GM12891 (cell line): ENCODE measurements around the gene SUPT16H.
A peak's percentile ranks its signal among the peaks of the same experiment; 100 is the strongest.
"Not testable (repeated sequence)": the region's sequence is repeated elsewhere in the genome, so short reads cannot be mapped to it uniquely, and the experiment has no call there.

ENCODE experiments used
- DNase-seq: peaks from one replicate; pipeline ENCODE4 v3.0.0; 2011; ENCODE audit warnings: low spot score; ENCODE audit not compliant: insufficient read length
- FAIRE-seq: peaks from 2 replicates; lab custom pipeline; 2011; peaks lifted over from hg19 to GRCh38; lab: Jason Lieb, UNC
- PAX5 ChIP-seq: IDR thresholded peaks from 2 replicates; pipeline ENCODE4 v1.6.1; 2011; ENCODE audit warnings: low read length, moderate library complexity, mild to moderate bottlenecking; ENCODE audit not compliant: insufficient read depth, severe bottlenecking
- POLR2A ChIP-seq: IDR thresholded peaks from 2 replicates; pipeline ENCODE4 v1.6.1; 2011; ENCODE audit warnings: low read depth, low read length, control low read depth
- POLR2AphosphoS5 ChIP-seq: IDR thresholded peaks from 2 replicates; pipeline ENCODE4 v1.6.1; 2011; ENCODE audit warnings: low read depth, low read length, control low read depth
- POU2F2 ChIP-seq: IDR thresholded peaks from 2 replicates; pipeline ENCODE4 v1.6.1; 2011; ENCODE audit warnings: low read depth, mild to moderate bottlenecking, control low read depth, low read length, moderate library complexity
- SPI1 ChIP-seq: IDR thresholded peaks from 2 replicates; pipeline ENCODE4 v1.6.1; 2011; ENCODE audit warnings: low read depth, low read length, control low read depth
- TAF1 ChIP-seq: IDR thresholded peaks from 2 replicates; pipeline ENCODE4 v1.6.1; 2011; ENCODE audit warnings: low read depth, low read length, control low read depth

Gene SUPT16H

GRCh38 chr14:21398901-21399300 is 15.1 kb upstream of the SUPT16H start:
- TF ChIP-seq POLR2AphosphoS5 (no peak), TAF1 (no peak), POU2F2 (no peak), SPI1 (no peak), PAX5 (no peak), POLR2A (no peak)
- no peak for DNase-seq
- FAIRE-seq = no peak

- FAIRE-seq = no peak
- no peak for DNase-seq
- no peak for TF ChIP-seq POLR2AphosphoS5
- TF ChIP-seq TAF1 = no peak
Measured at GRCh38 chr14:21395450-21395849, 11.6 kb upstream of the SUPT16H start.

- DNase-seq (peak; percentile 12), FAIRE-seq (peak; percentile 63)
- TF ChIP-seq POLR2AphosphoS5 = peak; percentile 53; the same call in 1 of the 2 replicates
- TF ChIP-seq PAX5 = no peak
- peak; percentile 98 for TF ChIP-seq SPI1
- peak; percentile 54; the same call in 1 of the 2 replicates for TF ChIP-seq POU2F2
- TF ChIP-seq TAF1 = no peak; the same call in 1 of the 2 replicates
Measured at GRCh38 chr14:21385188-21385904, 1.5 kb upstream of the SUPT16H start.

- FAIRE-seq (no peak), DNase-seq (no peak)
- TF ChIP-seq TAF1 (no peak), POLR2AphosphoS5 (no peak; the same call in 1 of the 2 replicates), SPI1 (no peak), POLR2A (no peak), POU2F2 (no peak), PAX5 (no peak)
Measured at GRCh38 chr14:21384494-21384851, 654 bp upstream of the SUPT16H start.

GRCh38 chr14:21382886-21383847 is 652 bp downstream of the SUPT16H start:
- FAIRE-seq (peak; percentile 85), DNase-seq (peak; percentile 21)
- TF ChIP-seq TAF1 = peak; percentile 35
- peak; percentile 34; the same call in 1 of the 2 replicates for TF ChIP-seq POU2F2
- TF ChIP-seq POLR2A = peak; percentile 65; the same call in 1 of the 2 replicates
- no peak for TF ChIP-seq SPI1
- TF ChIP-seq PAX5 = peak; percentile 84
- peak; percentile 58; the same call in 1 of the 2 replicates for TF ChIP-seq POLR2AphosphoS5

- TF ChIP-seq POU2F2 (no peak), SPI1 (peak; percentile 46; the same call in 1 of the 2 replicates)
- FAIRE-seq = no peak
Measured at GRCh38 chr14:21382095-21382494, 1.7 kb downstream of the SUPT16H start.

GRCh38 chr14:21379338-21379737 is 4.5 kb downstream of the SUPT16H start:
- FAIRE-seq (no peak), DNase-seq (no peak)

More at GRCh38 chr14:21382095-21382494, 1.7 kb downstream of the SUPT16H start:
- no peak for DNase-seq

GRCh38 chr14:21373980-21374379 is 9.8 kb downstream of the SUPT16H start:
- TF ChIP-seq PAX5 (no peak), TAF1 (no peak), POU2F2 (no peak)
- FAIRE-seq (no peak), DNase-seq (no peak)

More at GRCh38 chr14:21379338-21379737, 4.5 kb downstream of the SUPT16H start:
- TF ChIP-seq POU2F2 (no peak), POLR2AphosphoS5 (no peak), POLR2A (no peak), SPI1 (no peak), PAX5 (no peak), TAF1 (no peak)

GRCh38 chr14:21372814-21373213 is 11.0 kb downstream of the SUPT16H start:
- not testable (repeated sequence) for FAIRE-seq, DNase-seq

- FAIRE-seq = no peak
- TF ChIP-seq POLR2A (no peak), POU2F2 (no peak), PAX5 (no peak), POLR2AphosphoS5 (no peak)
- no peak for DNase-seq
Measured at GRCh38 chr14:21369949-21370679, 13.7 kb downstream of the SUPT16H start.
